Glutamatergic neuron (in vitro differentiated cells): ENCODE results near the gene MYOF. TPM values are rescaled to one million over a fixed set of nuclear protein-coding genes. Genes with fewer than 3 reads are reported as not detected.

Source experiments
- DNase-seq: peaks from one replicate; pipeline ENCODE4 v3.0.0; 2022
- H3K27ac Mint-ChIP-seq: one replicate; pipeline ENCODE4 v1.8.0; 2020; ENCODE audit warnings: mild to moderate bottlenecking, mixed read lengths, inconsistent platforms; ENCODE audit not compliant: unreplicated experiment
- H3K27me3 Mint-ChIP-seq: one replicate; pipeline ENCODE4 v1.8.0; 2020; ENCODE audit warnings: mild to moderate bottlenecking, moderate library complexity, mixed read lengths, inconsistent platforms; ENCODE audit not compliant: unreplicated experiment
- H3K36me3 Mint-ChIP-seq: one replicate; pipeline ENCODE4 v1.8.0; 2020; ENCODE audit warnings: mild to moderate bottlenecking, mixed read lengths, inconsistent platforms; ENCODE audit not compliant: unreplicated experiment
- H3K4me1 Mint-ChIP-seq: one replicate; pipeline ENCODE4 v1.8.0; 2020; ENCODE audit warnings: mild to moderate bottlenecking, low read depth, mixed read lengths, inconsistent platforms; ENCODE audit not compliant: unreplicated experiment
- H3K4me3 Mint-ChIP-seq: one replicate; pipeline ENCODE4 v1.8.0; 2020; ENCODE audit warnings: mild to moderate bottlenecking, mixed read lengths, inconsistent platforms; ENCODE audit not compliant: unreplicated experiment
- H3K9me3 Mint-ChIP-seq: one replicate; pipeline ENCODE4 v1.8.0; 2020; ENCODE audit warnings: mild to moderate bottlenecking, moderate library complexity, mixed read lengths, inconsistent platforms; ENCODE audit not compliant: unreplicated experiment
- CTCF ChIP-seq: fragments of 200-600 bp; sonication (generic); IDR thresholded peaks from one replicate; pipeline ENCODE4 v1.5.0; 2021; ENCODE audit not compliant: partially characterized antibody, unreplicated experiment
- total RNA-seq: library from RNA; stranded (reverse); fragmentation: NEBNext Ultra II Directional; extraction: Animal tissue kit (Norgen Biotek cat#: 25700); gene quantifications from one replicate; pipeline ENCODE4 v1.2.1, GENCODE V29; 2021; ENCODE audit not compliant: unreplicated experiment

The MYOF gene
- total RNA-seq, 1 donor from 2014 or later: 0.42 TPM

GRCh38 chr10:93272884-93273675, 209.1 kb downstream of the MYOF start:
- H3K4me3 Mint-ChIP-seq: no peak overlapping the region
- no peak for TF ChIP-seq CTCF

GRCh38 chr10:93271347-93271746, 210.8 kb downstream of the MYOF start:
- no peak for TF ChIP-seq CTCF
- no peak for DNase-seq
- Mint-ChIP-seq H3K27me3 (no peaks in the 10 kb centered on the region), H3K27ac (no peak overlapping the region), H3K36me3 (no peaks in the 10 kb centered on the region), H3K4me1 (no peaks in the 10 kb centered on the region), H3K9me3 (no peaks in the 10 kb centered on the region), H3K4me3 (no peak overlapping the region)

More at GRCh38 chr10:93272884-93273675, 209.1 kb downstream of the MYOF start:
- DNase-seq: no peak
- H3K9me3 Mint-ChIP-seq: peaks cover 2% of the 10 kb centered on the region
- H3K27ac Mint-ChIP-seq: no peak overlapping the region
- H3K36me3 Mint-ChIP-seq: no peaks in the 10 kb centered on the region
- no peaks in the 10 kb centered on the region for H3K27me3 Mint-ChIP-seq
- no peaks in the 10 kb centered on the region for H3K4me1 Mint-ChIP-seq

- Mint-ChIP-seq H3K27ac (no peak overlapping the region), H3K9me3 (no peaks in the 10 kb centered on the region), H3K4me1 (no peaks in the 10 kb centered on the region), H3K36me3 (no peaks in the 10 kb centered on the region), H3K27me3 (no peaks in the 10 kb centered on the region), H3K4me3 (no peak overlapping the region)
- no peak for TF ChIP-seq CTCF
- no peak for DNase-seq
Measured at GRCh38 chr10:93269281-93269680, 212.9 kb downstream of the MYOF start.

GRCh38 chr10:93268021-93268420, 214.1 kb downstream of the MYOF start:
- Mint-ChIP-seq H3K4me3 (no peak overlapping the region), H3K4me1 (no peaks in the 10 kb centered on the region), H3K9me3 (no peaks in the 10 kb centered on the region), H3K27ac (no peak overlapping the region), H3K27me3 (no peaks in the 10 kb centered on the region), H3K36me3 (no peaks in the 10 kb centered on the region)
- TF ChIP-seq CTCF: no peak
- DNase-seq: no peak

- no peaks in the 10 kb centered on the region for H3K9me3 Mint-ChIP-seq
Measured at GRCh38 chr10:93267521-93267920, 214.6 kb downstream of the MYOF start.

More at GRCh38 chr10:93267521-93267920, 214.6 kb downstream of the MYOF start:
- no peak for TF ChIP-seq CTCF
- no peak for DNase-seq
- Mint-ChIP-seq H3K36me3 (no peaks in the 10 kb centered on the region), H3K27me3 (no peaks in the 10 kb centered on the region), H3K27ac (no peak overlapping the region), H3K4me3 (no peak overlapping the region), H3K4me1 (no peaks in the 10 kb centered on the region)
